Stimulated activated CD4-positive, alpha-beta T cell treated with anti-CD3 and anti-CD28 coated beads, Interleukin-4, amount 100 ng/mL, for 24 hours (primary cell): Measurements from ENCODE around the gene MRAP.

ENCODE experiments used
- DNase-seq: peaks from one replicate; pipeline ENCODE4 v3.0.0-alpha.2; 2020

Gene MRAP

GRCh38 chr21:32325706-32326105, 27.1 kb downstream of the MRAP start:
- DNase-seq, result no peak

- DNase-seq, result no peak
Measured at GRCh38 chr21:32328595-32328994, 29.9 kb downstream of the MRAP start.

GRCh38 chr21:32329331-32329730, 30.7 kb downstream of the MRAP start:
- DNase-seq, result no peak

GRCh38 chr21:32329776-32330175, 31.1 kb downstream of the MRAP start:
- DNase-seq, result no peak

- DNase-seq, result no peak
Measured at GRCh38 chr21:32330784-32331311, 32.2 kb downstream of the MRAP start.

GRCh38 chr21:32331444-32332305, 33.0 kb downstream of the MRAP start:
- DNase-seq, result no peak

GRCh38 chr21:32332463-32332951, 33.9 kb downstream of the MRAP start:
- no peak for DNase-seq

- DNase-seq, result no peak
Measured at GRCh38 chr21:32333953-32334673, 35.5 kb downstream of the MRAP start.

- no peak for DNase-seq
Measured at GRCh38 chr21:32334980-32335531, 36.4 kb downstream of the MRAP start.

GRCh38 chr21:32335601-32336575, 37.2 kb downstream of the MRAP start:
- DNase-seq, result no peak

- DNase-seq, result no peak
Measured at GRCh38 chr21:32336711-32337110, 38.1 kb downstream of the MRAP start.

- no peak for DNase-seq
Measured at GRCh38 chr21:32337206-32337605, 38.6 kb downstream of the MRAP start.

GRCh38 chr21:32338209-32338921, 39.7 kb downstream of the MRAP start:
- DNase-seq, result no peak

- no peak for DNase-seq
Measured at GRCh38 chr21:32340863-32341848, 42.5 kb downstream of the MRAP start.

GRCh38 chr21:32346951-32347350, 48.3 kb downstream of the MRAP start:
- no peak for DNase-seq

GRCh38 chr21:32347351-32347750, 48.7 kb downstream of the MRAP start:
- no peak for DNase-seq

- DNase-seq, result no peak
Measured at GRCh38 chr21:32347977-32348376, 49.3 kb downstream of the MRAP start.

GRCh38 chr21:32348604-32349332, 50.1 kb downstream of the MRAP start:
- DNase-seq, result no peak

GRCh38 chr21:32349333-32349944, 50.8 kb downstream of the MRAP start:
- no peak for DNase-seq
